HG03108 (cell line): ENCODE data around the gene PPFIBP2.
A peak's percentile ranks its signal among the peaks of the same experiment; 100 is the strongest.
"Not testable (repeated sequence)": the region's sequence is repeated elsewhere in the genome, so short reads cannot be mapped to it uniquely, and the experiment has no call there.

Source experiments
- ATAC-seq: cut with Tn5 transposase; IDR thresholded peaks from one replicate; pipeline ENCODE4 v1.9.1; 2021; ENCODE audit warnings: moderate library complexity; ENCODE audit not compliant: unreplicated experiment

PPFIBP2 gene

DNA sequence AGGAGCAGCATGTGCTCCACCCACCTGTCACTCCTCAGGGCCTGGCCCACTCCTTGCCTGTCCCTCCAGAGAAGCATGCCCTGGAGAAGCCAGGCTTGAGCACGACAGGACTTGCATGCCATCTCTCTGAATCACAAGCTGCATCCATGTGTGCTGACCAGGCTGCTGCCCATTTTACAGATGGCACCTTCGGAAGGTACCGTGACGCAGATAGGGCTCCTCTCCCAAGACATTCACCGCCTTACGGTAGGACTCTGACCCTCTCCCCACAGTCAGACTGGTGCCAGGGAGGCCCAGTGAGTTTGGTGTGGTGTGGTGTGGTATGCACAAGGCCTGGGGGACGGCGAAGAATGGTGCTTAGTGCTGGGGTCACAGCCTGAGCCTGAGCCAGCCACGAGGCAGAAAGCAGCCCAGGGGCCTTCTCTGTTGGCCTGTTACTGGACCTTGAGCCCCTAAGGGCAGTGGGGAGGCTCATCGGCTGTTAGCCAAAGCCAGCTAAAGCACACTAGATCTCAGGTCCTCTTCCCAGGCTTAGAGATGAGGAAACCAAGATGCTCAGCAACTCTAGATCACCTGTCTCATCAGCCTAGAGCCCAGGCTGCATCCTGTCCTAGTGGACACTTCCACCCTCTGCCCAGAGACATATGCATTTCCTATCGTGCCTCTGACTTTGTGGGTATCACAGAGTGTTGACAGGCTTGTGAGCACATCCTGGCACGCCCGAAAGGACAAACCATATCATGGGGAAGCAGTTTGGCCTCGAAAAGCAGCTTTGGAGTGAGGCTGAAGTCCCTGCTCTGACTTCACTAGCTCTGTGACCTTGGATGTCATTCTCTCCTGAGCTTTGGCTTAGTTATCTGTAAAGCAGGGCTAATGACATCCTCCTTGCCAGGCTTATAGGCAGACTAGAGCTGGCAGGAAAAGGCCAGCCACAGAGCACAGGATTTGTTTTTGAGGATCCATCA lies 141.7 kb downstream of the PPFIBP2 start:
- ATAC-seq = no peak

GRCh38 chr11:7656704-7657103 lies 142.9 kb downstream of the PPFIBP2 start:
- no peak for ATAC-seq

- no peak for ATAC-seq
These were observed 143.7 kb downstream of the PPFIBP2 start for GRCh38 chr11:7657306-7658025.

GRCh38 chr11:7663531-7663930 lies 149.7 kb downstream of the PPFIBP2 start:
- ATAC-seq = not testable (repeated sequence)

DNA sequence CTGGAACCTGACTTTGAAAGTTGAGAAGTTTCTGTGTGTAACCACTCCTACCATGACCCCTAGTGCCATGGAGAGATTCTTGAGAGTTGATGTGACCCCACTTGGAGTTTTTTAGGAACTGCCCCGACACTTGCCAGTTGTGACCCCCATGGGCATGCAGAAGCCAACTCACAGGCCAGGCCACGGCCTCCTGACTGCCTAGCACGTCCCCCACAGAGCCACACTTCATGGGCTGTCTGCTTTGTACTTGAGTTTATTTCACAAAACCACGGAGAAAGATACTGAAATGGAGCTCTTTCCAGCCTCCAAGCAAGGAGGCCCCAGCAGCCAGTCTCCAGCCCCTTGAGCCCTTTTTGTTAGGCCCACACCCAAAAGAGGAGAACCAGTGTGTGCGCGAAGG lies 151.1 kb downstream of the PPFIBP2 start:
- no peak for ATAC-seq

DNA sequence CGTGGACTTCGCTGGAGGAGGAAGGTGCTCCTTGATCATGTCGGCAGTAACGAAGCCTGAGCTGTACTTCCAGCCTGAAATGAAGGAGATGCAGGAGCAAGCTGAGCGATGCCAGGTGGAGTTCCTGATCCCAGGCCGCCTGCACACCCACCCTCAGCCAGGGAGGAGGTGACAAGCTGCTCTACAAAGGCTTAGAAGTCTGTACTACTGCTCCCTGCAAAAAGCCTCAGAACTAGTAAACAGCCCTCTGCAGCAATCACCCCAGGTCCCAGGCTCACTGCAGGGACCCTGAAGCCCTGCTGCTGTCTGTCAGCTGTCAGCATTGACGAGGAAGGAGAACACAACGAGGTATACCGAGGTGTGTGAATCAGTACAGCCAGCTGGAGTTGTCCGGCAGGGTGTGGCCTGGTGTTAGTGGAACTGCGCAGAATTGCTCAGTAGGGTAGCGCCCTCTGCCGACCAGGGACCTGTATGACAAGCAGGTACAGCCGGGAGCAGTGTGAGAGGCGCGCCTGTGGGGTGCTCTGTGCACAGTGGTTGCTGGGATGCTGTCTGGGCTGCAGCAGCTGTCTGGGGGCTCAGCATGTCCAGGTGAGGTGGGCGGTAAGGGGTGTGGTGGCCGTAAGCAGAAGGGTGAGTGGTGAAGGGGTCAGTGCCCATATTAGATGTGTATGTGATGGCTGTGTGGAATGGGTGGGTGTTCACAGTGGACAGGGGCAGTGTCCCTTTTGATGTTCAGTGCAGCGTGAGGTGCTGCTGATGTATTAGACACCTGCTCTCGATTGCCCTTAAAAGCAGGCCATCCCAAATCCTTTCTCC lies 151.9 kb downstream of the PPFIBP2 start:
- ATAC-seq = peak; percentile 89

DNA sequence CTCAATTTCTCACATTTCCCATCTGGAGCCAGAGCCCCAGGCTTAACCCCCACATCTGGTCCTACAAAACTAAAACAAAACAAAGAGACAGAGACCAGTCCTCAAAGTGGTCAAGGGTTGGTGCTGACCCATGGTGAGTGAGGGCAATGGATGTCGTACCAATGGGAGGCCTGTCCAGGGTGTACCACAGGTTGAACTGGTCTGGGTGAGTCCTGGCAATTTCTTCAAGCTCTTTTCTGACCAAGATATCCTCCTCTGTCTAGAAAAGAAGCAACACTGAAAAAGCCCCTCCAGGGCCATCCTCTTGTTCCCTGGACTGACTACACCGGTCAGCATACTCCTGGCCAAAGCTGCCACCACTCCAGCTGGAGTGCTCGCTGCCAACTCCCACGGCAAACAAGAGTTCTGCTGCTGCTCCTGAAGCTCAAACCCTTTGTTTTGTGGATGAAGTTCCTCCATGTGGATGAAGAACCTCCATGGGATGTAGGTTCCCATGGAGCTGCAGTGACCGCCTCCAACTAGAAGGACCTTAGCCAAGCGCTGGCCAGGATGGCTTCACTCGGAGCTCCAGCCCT lies 152.6 kb downstream of the PPFIBP2 start:
- ATAC-seq = no peak

GRCh38 chr11:7667460-7667859 lies 153.7 kb downstream of the PPFIBP2 start:
- ATAC-seq = no peak

GRCh38 chr11:7668464-7668863 lies 154.7 kb downstream of the PPFIBP2 start:
- no peak for ATAC-seq

GRCh38 chr11:7668911-7669310 lies 155.1 kb downstream of the PPFIBP2 start:
- no peak for ATAC-seq

DNA sequence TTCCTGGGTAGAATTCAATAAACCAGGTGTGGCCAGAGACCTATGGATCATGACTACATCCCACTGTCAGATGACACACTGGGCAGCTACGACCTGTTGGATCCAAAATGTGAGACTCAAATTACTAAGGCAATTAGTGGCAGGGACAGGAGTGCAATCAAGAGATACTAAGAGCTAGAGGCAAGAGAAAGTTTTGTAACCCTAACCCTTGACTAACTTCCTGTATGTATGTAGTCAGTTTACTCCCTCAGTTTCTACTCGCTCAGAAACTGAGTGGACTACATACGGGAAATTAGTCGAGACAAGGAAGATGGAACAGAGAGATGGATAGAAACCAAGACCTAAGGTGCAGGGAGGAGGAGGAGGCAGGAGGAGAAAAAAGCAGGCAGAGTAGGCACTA lies 156.8 kb downstream of the PPFIBP2 start:
- ATAC-seq = no peak

DNA sequence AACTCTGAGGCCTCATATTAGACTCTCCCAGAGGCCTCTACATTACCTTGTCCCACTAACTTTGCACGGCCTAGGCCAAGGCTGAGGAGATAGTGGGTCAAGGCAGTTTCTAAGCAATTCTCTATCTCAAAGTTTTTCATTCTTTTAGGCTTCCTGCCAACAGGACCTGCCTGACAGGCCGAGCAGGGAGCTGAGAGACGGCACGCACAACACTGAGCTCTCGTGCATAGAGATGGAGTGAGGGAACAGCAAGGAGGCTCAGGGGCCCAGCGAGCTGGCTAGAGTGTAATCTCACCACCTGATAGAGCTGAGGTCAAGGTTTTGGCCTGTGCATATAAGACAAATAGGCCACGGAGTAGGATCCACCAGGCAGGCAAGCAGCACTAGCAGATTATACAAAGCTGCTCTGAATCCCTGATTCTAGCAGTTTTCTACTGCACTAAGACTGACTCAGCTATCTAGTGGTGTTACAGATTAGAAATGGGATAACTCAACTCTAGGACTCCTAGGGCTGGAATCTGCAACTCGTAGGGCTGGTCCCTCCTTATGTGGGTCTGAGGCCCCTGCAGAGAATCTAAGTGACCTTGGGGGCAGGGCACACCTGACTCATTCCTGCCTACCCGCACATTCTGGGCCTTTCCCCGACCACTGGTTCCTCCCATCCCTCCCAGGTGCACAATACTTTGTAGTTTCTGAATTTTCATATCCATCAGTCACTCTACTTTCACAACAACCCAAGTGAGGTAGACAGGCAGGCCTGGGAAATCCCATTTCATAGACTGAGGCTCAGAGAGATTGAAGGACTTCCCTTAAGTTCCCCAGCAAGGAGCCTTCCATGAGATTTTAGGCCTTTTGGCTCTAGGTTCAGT lies 157.8 kb downstream of the PPFIBP2 start:
- peak; percentile 60 for ATAC-seq

- no peak for ATAC-seq
These were observed 158.6 kb downstream of the PPFIBP2 start for GRCh38 chr11:7672276-7672959.

DNA sequence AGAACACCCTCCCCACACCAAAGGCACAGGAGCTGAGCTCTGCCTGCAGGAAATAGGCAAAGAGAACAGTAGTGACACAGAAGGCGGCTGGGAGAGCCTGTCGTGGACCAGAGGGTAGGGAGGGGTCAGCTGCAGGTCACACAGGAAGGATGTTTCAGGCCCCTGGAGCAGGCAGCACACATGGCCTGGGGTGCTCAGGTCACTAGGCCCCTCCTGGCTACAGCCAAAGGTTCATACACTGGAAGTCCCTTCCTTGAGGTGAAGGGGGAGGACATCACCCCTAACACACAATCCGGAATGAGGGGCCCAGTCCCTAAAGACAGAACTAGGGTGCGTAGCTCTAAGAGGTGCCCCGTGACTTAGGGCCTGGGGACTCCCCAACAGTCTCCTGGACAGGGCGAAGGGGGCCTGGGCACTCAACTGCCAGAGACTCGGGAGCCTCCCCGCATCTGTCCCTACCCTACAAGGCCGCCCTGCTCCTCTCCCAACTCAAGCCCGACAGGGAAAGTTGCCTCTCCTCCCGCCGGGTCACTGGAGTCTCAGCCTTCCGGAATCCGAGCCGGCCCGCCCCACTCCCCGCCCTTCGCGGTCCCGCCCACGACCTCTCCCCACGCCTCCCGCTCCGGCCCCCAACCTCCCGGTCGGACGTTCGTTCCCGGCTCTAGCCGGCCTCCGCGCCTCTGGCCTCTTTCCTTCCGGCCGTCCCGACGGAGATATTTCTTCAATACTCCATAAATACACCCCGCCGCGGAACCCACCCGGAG lies 159.3 kb downstream of the PPFIBP2 start, which contains the start of gene CYB5R2:
CYB5R2 (minus strand) TSS at position 541 of the 764 bp plus-strand sequence. CDS start 675 bp downstream, outside the sequence.
- no peak for ATAC-seq

DNA sequence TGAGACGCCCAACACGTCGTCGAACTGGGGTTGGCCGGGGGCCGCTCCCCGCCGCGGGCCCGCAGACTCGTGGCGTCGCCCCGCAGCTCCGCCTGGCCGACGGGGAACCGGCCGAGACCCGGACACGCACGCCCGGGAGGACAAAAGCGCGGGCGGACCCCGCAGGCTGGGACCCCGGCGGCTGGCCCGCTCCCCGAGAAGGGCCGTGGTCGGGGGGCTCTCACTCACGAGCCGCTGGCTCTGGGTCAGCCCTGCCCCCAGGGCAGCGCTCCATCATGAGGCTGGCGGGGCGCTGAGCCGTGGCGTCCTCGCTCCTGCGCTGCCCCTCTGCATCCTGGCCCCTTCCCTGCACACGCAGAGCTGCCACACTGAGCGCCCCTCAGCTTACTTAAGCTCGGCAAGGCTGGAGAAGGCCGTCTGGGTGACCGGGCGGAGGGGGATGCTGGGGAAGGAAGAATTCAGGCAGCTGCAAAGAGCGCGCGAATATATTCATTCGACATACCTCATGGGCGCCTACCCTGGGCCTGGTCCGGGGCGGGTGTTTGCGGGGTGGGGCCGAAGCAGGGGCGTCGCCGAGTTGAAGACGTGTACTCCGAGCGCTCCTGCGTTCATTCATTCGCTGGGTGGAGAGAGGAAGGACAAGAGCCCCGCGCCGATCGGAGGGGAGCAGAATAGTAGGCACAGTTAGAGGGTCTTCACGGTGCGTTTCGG lies 160.1 kb downstream of the PPFIBP2 start:
- ATAC-seq = no peak

- ATAC-seq = no peak
These were observed 161.8 kb downstream of the PPFIBP2 start for GRCh38 chr11:7675631-7676030.

- ATAC-seq = no peak
These were observed 163.3 kb downstream of the PPFIBP2 start for GRCh38 chr11:7677071-7677470.

- ATAC-seq = no peak
These were observed 164.0 kb downstream of the PPFIBP2 start for GRCh38 chr11:7677796-7678201.
